ENCODE measurements around the gene ITLN1.
A peak's percentile ranks its signal among the peaks of the same experiment; 100 is the strongest.

Gene ITLN1

GRCh38 chr1:160830321-160831153 lies 54.4 kb downstream of the ITLN1 start:
- no peak overlapping the region for H3K27ac ChIP-seq
- no peak for TF ChIP-seq ZFX (IDR thresholded peaks at IDR 0.05; ENCODE audit: borderline replicate concordance)
- peak; percentile 81 for TF ChIP-seq CTCF (IDR thresholded peaks at IDR 0.05)

- TF ChIP-seq ZFX (IDR thresholded peaks at IDR 0.05; ENCODE audit: borderline replicate concordance): no peak
- no peak for TF ChIP-seq CTCF (IDR thresholded peaks at IDR 0.05)
- no peak overlapping the region for H3K27ac ChIP-seq
These were observed 55.2 kb downstream of the ITLN1 start for GRCh38 chr1:160829766-160830165.

GRCh38 chr1:160827418-160827817 lies 57.6 kb downstream of the ITLN1 start:
- TF ChIP-seq CTCF (IDR thresholded peaks at IDR 0.05) (no peak), ZFX (IDR thresholded peaks at IDR 0.05; ENCODE audit: borderline replicate concordance) (no peak)
- no peak overlapping the region for H3K27ac ChIP-seq

GRCh38 chr1:160826546-160826945 lies 58.4 kb downstream of the ITLN1 start:
- TF ChIP-seq CTCF (IDR thresholded peaks at IDR 0.05) (no peak), ZFX (IDR thresholded peaks at IDR 0.05; ENCODE audit: borderline replicate concordance) (no peak)
- H3K27ac ChIP-seq: no peak overlapping the region
